Measurements from ENCODE around the gene EPHA6.

Gene EPHA6

DNA sequence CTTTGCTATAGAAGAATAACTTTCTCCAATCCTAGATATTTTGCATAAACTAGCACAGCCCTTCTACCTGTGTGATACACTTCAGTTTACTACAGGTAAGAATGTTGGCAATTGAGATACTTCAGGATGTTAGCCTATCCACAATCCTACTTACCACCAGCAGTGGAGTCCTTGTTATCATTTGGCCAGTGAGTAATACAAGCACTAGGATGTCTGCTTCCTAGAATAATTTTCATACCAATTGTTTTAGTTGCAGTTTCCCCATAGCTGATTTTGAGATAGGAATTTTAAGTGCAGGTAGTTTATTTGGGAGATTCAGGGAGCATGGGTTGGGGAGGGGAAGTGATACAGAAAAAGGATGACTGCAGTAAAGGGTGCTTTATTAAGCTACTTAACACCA, 147.2 kb downstream of the EPHA6 start:
- Histone ChIP-seq H2AFZ (ENCODE audit: low read length) (no peak overlapping the region), H3K27ac (ENCODE audit: low read depth, low read length, poor library complexity, severe bottlenecking) (no peak overlapping the region), H3K4me2 (ENCODE audit: low read length) (no peak overlapping the region), H3K27me3 (ENCODE audit: insufficient read depth, low read length) (no peaks in the 10 kb centered on the region), H3K9me2 (ENCODE audit: low read depth, low read length) (no peaks in the 10 kb centered on the region), H3K9me3 (ENCODE audit: low read length) (no peaks in the 10 kb centered on the region), H3K9ac (ENCODE audit: low read length) (no peak overlapping the region), H3K4me3 (ENCODE audit: low read depth, low read length, poor library complexity, severe bottlenecking) (no peak overlapping the region), H4K20me1 (ENCODE audit: insufficient read depth, low read length) (no peaks in the 10 kb centered on the region), H3F3A (ENCODE audit: insufficient read depth, low read length) (no peaks in the 10 kb centered on the region), H3K36me3 (ENCODE audit: insufficient read depth, low read length) (no peaks in the 10 kb centered on the region), H3K4me1 (ENCODE audit: insufficient read depth, low read length, severe bottlenecking) (no peaks in the 10 kb centered on the region), H3K79me2 (ENCODE audit: insufficient read depth, low read length) (no peaks in the 10 kb centered on the region)
- no peak for TF ChIP-seq CTCF (IDR thresholded peaks at IDR 0.05; ENCODE audit: low read length)
- no peak for TF ChIP-seq EZH2 (IDR thresholded peaks at IDR 0.05; ENCODE audit: borderline replicate concordance, low read length)

DNA sequence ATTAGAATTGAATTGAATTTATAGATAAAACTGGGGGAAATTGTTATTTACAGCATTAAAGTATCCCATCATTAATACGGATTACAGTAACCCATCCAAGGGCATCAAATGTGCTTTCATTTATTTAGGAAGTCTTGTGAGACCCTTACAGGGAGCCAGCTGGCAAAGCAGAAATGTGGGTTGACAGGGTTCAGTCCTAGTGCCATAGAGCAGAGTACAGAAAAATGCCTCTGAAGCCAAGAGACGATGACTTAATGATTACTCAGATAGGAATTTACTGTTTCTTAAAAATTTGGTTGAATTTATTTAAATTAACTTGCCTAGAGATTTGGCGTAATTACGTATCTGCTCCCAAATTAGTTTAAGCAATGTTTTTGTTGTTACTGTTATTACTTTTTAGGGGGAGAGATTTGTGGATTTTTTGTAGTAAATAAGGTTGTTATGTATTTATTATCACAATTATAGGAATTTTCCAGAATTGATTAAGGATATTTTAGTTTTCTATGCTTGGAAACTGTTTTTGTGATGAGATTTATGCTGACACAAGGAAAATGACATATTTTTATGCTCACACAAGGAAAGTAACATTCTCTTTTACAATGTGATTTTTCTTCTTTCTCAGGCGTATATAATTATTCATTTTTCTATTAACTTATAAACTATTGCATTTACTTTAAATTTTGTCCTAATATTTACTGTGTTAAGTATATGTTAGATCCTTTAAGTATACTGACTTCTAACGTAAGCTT, 152.0 kb downstream of the EPHA6 start:
- no peaks in the 10 kb centered on the region for H3K27me3 ChIP-seq (ENCODE audit: insufficient read depth, low read length)
- no peak overlapping the region for H3K9ac ChIP-seq (ENCODE audit: low read length)
- H3K9me2 ChIP-seq (ENCODE audit: low read depth, low read length) = no peaks in the 10 kb centered on the region
- H3K4me1 ChIP-seq (ENCODE audit: insufficient read depth, low read length, severe bottlenecking) = no peaks in the 10 kb centered on the region
- no peaks in the 10 kb centered on the region for H3K9me3 ChIP-seq (ENCODE audit: low read length)
- no peak overlapping the region for H2AFZ ChIP-seq (ENCODE audit: low read length)
- H4K20me1 ChIP-seq (ENCODE audit: insufficient read depth, low read length) = no peaks in the 10 kb centered on the region
- no peaks in the 10 kb centered on the region for H3K79me2 ChIP-seq (ENCODE audit: insufficient read depth, low read length)
- no peak overlapping the region for H3K4me3 ChIP-seq (ENCODE audit: low read depth, low read length, poor library complexity, severe bottlenecking)
- H3F3A ChIP-seq (ENCODE audit: insufficient read depth, low read length) = no peaks in the 10 kb centered on the region
- H3K27ac ChIP-seq (ENCODE audit: low read depth, low read length, poor library complexity, severe bottlenecking) = no peak overlapping the region
- no peak overlapping the region for H3K4me2 ChIP-seq (ENCODE audit: low read length)
- TF ChIP-seq EZH2 (IDR thresholded peaks at IDR 0.05; ENCODE audit: borderline replicate concordance, low read length) (no peak), CTCF (IDR thresholded peaks at IDR 0.05; ENCODE audit: low read length) (no peak)
- H3K36me3 ChIP-seq (ENCODE audit: insufficient read depth, low read length) = no peaks in the 10 kb centered on the region

GRCh38 chr3:96970211-96970610, 155.8 kb downstream of the EPHA6 start:
- H3K9me3 ChIP-seq (ENCODE audit: low read length) = no peaks in the 10 kb centered on the region

More at GRCh38 chr3:96970211-96970610, 155.8 kb downstream of the EPHA6 start:
- Histone ChIP-seq H3K4me3 (ENCODE audit: low read depth, low read length, poor library complexity, severe bottlenecking) (no peak overlapping the region), H3K4me1 (ENCODE audit: insufficient read depth, low read length, severe bottlenecking) (no peaks in the 10 kb centered on the region), H4K20me1 (ENCODE audit: insufficient read depth, low read length) (no peaks in the 10 kb centered on the region), H3K4me2 (ENCODE audit: low read length) (no peak overlapping the region), H3K27me3 (ENCODE audit: insufficient read depth, low read length) (no peaks in the 10 kb centered on the region), H2AFZ (ENCODE audit: low read length) (no peak overlapping the region), H3K9me2 (ENCODE audit: low read depth, low read length) (no peaks in the 10 kb centered on the region), H3K36me3 (ENCODE audit: insufficient read depth, low read length) (no peaks in the 10 kb centered on the region), H3K27ac (ENCODE audit: low read depth, low read length, poor library complexity, severe bottlenecking) (no peak overlapping the region), H3K9ac (ENCODE audit: low read length) (no peak overlapping the region), H3F3A (ENCODE audit: insufficient read depth, low read length) (no peaks in the 10 kb centered on the region), H3K79me2 (ENCODE audit: insufficient read depth, low read length) (no peaks in the 10 kb centered on the region)
- TF ChIP-seq EZH2 (IDR thresholded peaks at IDR 0.05; ENCODE audit: borderline replicate concordance, low read length) (no peak), CTCF (IDR thresholded peaks at IDR 0.05; ENCODE audit: low read length) (no peak)

Measured in OCI-LY1 (cell line).